Caco-2 (cell line): ENCODE data around the gene ASGR2. TPM values are rescaled to one million over a fixed set of nuclear protein-coding genes. Genes with fewer than 3 reads are reported as not detected.
A peak's percentile ranks its signal among the peaks of the same experiment; 100 is the strongest.
"Not testable (repeated sequence)": the region's sequence is repeated elsewhere in the genome, so short reads cannot be mapped to it uniquely, and the experiment has no call there.

ENCODE experiments used
- BruUV-seq: library from RNA; stranded (reverse); fragments of 400-500 nt; replicated peaks from 2 replicates; lab custom pipeline; 2021; lab: Mats Ljungman, UMichigan
- CTCF ChIA-PET: fragments of 300-600 bp; sonication (Branson Sonifier 250); formaldehyde crosslinking; loops from one replicate; lab custom pipeline; 2022; ENCODE audit warnings: antibody characterized with exemption; lab: Charles Lee
- POLR2A ChIA-PET: fragments of 300-600 bp; sonication (Branson Sonifier 250); formaldehyde crosslinking; loops from one replicate; lab custom pipeline; 2022; ENCODE audit warnings: antibody characterized with exemption; lab: Charles Lee
- DNase-seq, 2 experiments: peaks; one replicate each; pipeline versions ENCODE4 v3.0.0 to v3.0.0-alpha.2; 2020 to 2022
- H3K27me3 ChIP-seq: replicated peaks from 2 replicates; pipeline ENCODE4 v1.6.0; 2011; ENCODE audit warnings: low read length; ENCODE audit not compliant: control insufficient read depth, insufficient read depth
- H3K36me3 ChIP-seq: 2 replicates; pipeline ENCODE4 v1.5.1; 2011; ENCODE audit warnings: low read length; ENCODE audit not compliant: control insufficient read depth, insufficient read depth
- H3K4me1 ChIP-seq: fragments of 250-450 bp; sonication (Bioruptor Pico); 2 replicates; pipeline ENCODE4 v1.5.1; 2020; ENCODE audit warnings: mild to moderate bottlenecking
- H3K4me3 ChIP-seq: 2 replicates; pipeline ENCODE4 v1.5.1; 2011; ENCODE audit warnings: low read depth, mild to moderate bottlenecking, control low read depth, low read length
- H3K9me3 ChIP-seq: fragments of 250-450 bp; sonication (Bioruptor Pico); 2 replicates; pipeline ENCODE4 v1.5.1; 2020; ENCODE audit warnings: mild to moderate bottlenecking, moderate library complexity
- H3K27ac Mint-ChIP-seq: one replicate; pipeline ENCODE4 v1.8.0; 2022; ENCODE audit warnings: mixed read lengths; ENCODE audit not compliant: unreplicated experiment
- H3K27me3 Mint-ChIP-seq: one replicate; pipeline ENCODE4 v1.8.0; 2022; ENCODE audit warnings: mixed read lengths; ENCODE audit not compliant: insufficient read depth, unreplicated experiment
- H3K36me3 Mint-ChIP-seq: one replicate; pipeline ENCODE4 v1.8.0; 2022; ENCODE audit warnings: mild to moderate bottlenecking, mixed read lengths; ENCODE audit not compliant: insufficient read depth, unreplicated experiment
- H3K4me1 Mint-ChIP-seq: one replicate; pipeline ENCODE4 v1.8.0; 2022; ENCODE audit warnings: low read depth, mixed read lengths; ENCODE audit not compliant: unreplicated experiment
- H3K4me3 Mint-ChIP-seq: one replicate; pipeline ENCODE4 v1.8.0; 2022; ENCODE audit warnings: mild to moderate bottlenecking, moderate library complexity, mixed read lengths; ENCODE audit not compliant: unreplicated experiment
- H3K9me3 Mint-ChIP-seq: one replicate; pipeline ENCODE4 v1.8.0; 2022; ENCODE audit warnings: mixed read lengths; ENCODE audit not compliant: unreplicated experiment
- intact Hi-C: fragments of 100-400 bp; cut with micrococcal nuclease; formaldehyde crosslinking; loops from one replicate; pipeline ENCODE4 v1.10.0; 2022; ENCODE audit not compliant: unreplicated experiment
- total RNA-seq: library from RNA; stranded (reverse); gene quantifications from 2 replicates; pipeline ENCODE4 v1.2.3, GENCODE V29; 2022
- TF ChIP-seq, protein P1 (sequence below), 2 experiments: fragments of 200-600 bp in 1 of 2; IDR thresholded peaks; 1 replicate in 1 of 2; 2 replicates in 1 of 2; pipeline versions ENCODE4 v1.5.1 to v1.8.0; 2011 to 2022; ENCODE audit warnings: antibody characterized with exemption in 1 of 2, control low read depth in 1 of 2, inconsistent platforms in 1 of 2, low read depth in 1 of 2, low read length in 1 of 2, mild to moderate bottlenecking in 1 of 2, moderate library complexity in 1 of 2; ENCODE audit not compliant: insufficient read depth in 1 of 2, severe bottlenecking in 1 of 2, unreplicated experiment in 1 of 2

Gene ASGR2
- total RNA-seq, 1 experiment from 2014 or later, result 12.8 TPM

DNA sequence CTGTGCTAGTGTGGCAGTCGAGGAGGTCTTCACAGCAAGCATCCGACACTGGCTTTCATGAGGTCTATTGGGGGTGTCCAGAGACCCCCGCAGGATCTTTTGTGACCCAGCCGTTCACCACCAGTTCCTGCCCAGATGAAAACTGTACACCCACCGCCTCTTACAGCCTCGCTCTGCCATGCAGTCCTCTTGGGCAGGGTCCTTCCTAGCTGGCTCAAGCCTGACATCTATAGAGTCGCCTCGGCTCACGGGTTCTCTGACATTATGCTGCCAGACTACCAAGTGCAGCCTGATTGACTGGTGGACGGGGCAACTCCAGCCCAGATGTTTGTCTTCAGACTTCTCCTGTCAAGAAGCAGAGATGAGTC is 20.0 kb downstream of the ASGR2 start:
- ChIA-PET POLR2A (no interaction called here), CTCF (no interaction called here)
- DNase-seq, result no peak
- no peaks in the 10 kb centered on the region for H3K36me3 ChIP-seq
- no peaks in the 10 kb centered on the region for H3K27me3 ChIP-seq
- Mint-ChIP-seq H3K4me1 (peaks cover 10% of the 10 kb centered on the region), H3K4me3 (no peak overlapping the region), H3K27me3 (no peaks in the 10 kb centered on the region), H3K36me3 (no peaks in the 10 kb centered on the region), H3K27ac (peak overlapping the region; percentile 62), H3K9me3 (no peaks in the 10 kb centered on the region)
- TF ChIP-seq, protein P1, sequence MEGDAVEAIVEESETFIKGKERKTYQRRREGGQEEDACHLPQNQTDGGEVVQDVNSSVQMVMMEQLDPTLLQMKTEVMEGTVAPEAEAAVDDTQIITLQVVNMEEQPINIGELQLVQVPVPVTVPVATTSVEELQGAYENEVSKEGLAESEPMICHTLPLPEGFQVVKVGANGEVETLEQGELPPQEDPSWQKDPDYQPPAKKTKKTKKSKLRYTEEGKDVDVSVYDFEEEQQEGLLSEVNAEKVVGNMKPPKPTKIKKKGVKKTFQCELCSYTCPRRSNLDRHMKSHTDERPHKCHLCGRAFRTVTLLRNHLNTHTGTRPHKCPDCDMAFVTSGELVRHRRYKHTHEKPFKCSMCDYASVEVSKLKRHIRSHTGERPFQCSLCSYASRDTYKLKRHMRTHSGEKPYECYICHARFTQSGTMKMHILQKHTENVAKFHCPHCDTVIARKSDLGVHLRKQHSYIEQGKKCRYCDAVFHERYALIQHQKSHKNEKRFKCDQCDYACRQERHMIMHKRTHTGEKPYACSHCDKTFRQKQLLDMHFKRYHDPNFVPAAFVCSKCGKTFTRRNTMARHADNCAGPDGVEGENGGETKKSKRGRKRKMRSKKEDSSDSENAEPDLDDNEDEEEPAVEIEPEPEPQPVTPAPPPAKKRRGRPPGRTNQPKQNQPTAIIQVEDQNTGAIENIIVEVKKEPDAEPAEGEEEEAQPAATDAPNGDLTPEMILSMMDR (IDR thresholded peaks at IDR 0.05; ENCODE audit: insufficient read depth in 1 of 2, low read depth in 1 of 2, low read length in 1 of 2, severe bottlenecking in 1 of 2, unreplicated experiment in 1 of 2), result no peak
- intact Hi-C loops, result no loop called here
- no peaks in the 10 kb centered on the region for H3K4me1 ChIP-seq
- no TSS peak for BruUV-seq
- H3K4me3 ChIP-seq, result no peak overlapping the region
- no peaks in the 10 kb centered on the region for H3K9me3 ChIP-seq

DNA sequence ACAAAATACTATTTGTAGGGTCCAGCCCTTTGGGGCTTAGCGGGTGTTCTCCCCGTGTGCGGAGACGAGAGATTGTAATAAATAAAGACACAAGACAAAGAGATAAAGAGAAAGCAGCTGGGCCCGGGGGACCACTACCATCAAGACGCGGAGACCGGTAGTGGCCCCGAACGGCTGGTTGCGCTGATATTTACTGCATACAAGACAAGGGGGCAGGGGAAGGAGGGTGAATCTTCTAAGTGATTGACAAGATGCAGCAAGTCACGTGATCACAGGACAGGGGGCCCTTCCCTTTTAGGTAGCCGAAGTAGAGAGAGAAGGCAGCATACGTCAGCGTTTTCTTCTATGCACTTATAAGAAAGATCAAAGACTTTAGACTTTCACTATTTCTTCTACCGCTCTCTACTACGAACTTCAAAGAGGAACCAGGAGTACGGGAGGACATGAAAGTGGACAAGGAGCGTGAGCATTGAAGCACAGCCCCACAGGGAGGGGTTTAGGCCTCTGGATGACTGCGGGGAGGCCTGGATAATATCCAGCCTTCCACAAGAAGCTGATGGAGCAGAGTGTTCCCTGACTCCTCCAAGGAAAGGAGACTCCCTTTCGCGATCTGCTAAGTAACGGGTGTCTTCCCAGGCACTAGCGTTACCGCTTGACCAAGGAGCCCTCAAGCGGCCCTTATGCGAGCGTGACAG is 23.2 kb downstream of the ASGR2 start:
- H3K27me3 ChIP-seq, CTCF ChIA-PET, H3K4me3 ChIP-seq, H3K27me3 Mint-ChIP-seq, H3K9me3 Mint-ChIP-seq, H3K36me3 Mint-ChIP-seq, H3K27ac Mint-ChIP-seq, intact Hi-C loops, H3K36me3 ChIP-seq, H3K9me3 ChIP-seq, H3K4me1 ChIP-seq, H3K4me3 Mint-ChIP-seq, POLR2A ChIA-PET, BruUV-seq: not testable (repeated sequence)
- H3K4me1 Mint-ChIP-seq, result peaks cover 16% of the 10 kb centered on the region
- peak in 1 of 2 experiments; percentile 40 for DNase-seq

DNA sequence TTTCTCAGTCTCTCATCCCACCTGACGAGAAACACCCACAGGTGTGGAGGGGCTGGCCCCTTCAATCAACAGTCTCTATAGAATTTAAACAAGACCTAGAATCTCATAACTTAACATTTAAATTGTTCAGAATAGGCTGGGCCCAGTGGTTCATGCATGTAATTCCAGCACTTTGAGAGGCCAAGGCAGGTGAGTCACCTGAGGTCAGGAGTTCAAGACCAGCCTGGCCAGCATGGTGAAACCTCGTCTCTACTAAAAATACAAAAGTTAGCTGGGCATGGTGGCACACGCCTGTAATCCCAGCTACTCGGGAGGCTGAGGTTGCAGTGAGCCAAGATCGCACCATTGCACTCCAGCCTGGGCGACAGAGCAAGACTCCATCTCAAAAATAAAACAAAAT is 25.1 kb downstream of the ASGR2 start:
- H3K27ac Mint-ChIP-seq, H3K27me3 ChIP-seq, BruUV-seq, H3K9me3 Mint-ChIP-seq, H3K27me3 Mint-ChIP-seq, CTCF ChIA-PET, H3K4me3 Mint-ChIP-seq, H3K9me3 ChIP-seq, H3K36me3 Mint-ChIP-seq, H3K4me3 ChIP-seq, H3K36me3 ChIP-seq, POLR2A ChIA-PET, H3K4me1 ChIP-seq, DNase-seq: not testable (repeated sequence)
- intact Hi-C loops, result loop anchor here (2.0 kb wide), 1 partner anchor 37 kb away; no protein-coding TSS in a partner anchor
- peaks cover 13% of the 10 kb centered on the region for H3K4me1 Mint-ChIP-seq

DNA sequence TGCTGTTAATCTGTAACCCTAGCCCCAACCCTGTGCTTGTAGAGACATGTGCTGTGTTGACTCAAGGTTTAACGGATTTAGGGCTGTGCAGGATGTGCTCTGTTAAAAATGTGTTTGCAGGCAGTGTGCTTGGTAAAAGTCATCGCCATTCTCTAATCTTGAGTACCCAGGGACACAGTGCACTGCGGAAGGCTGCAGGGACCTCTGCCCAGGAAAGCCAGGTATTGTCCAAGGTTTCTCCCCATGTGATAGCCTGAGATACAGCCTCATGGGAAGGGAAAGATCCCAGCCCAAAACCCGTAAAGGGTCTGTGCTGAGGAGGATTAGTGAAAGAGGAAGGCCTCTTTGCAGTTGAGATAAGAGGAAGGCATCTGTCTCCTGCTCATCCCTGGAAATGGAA is 26.2 kb downstream of the ASGR2 start:
- POLR2A ChIA-PET, H3K9me3 Mint-ChIP-seq, H3K27me3 ChIP-seq, BruUV-seq, H3K4me3 ChIP-seq, CTCF ChIA-PET, H3K36me3 ChIP-seq, H3K9me3 ChIP-seq, H3K4me1 ChIP-seq, H3K36me3 Mint-ChIP-seq, H3K27me3 Mint-ChIP-seq: not testable (repeated sequence)
- H3K27ac Mint-ChIP-seq, result peak overlapping the region; percentile 58
- intact Hi-C loops, result loop anchor here (2.0 kb wide), 1 partner anchor 36 kb away; no protein-coding TSS in a partner anchor
- peak overlapping the region; percentile 67 for H3K4me3 Mint-ChIP-seq
- peak; percentile 55 to 68 for DNase-seq
- H3K4me1 Mint-ChIP-seq, result peaks cover 18% of the 10 kb centered on the region
